NCI-H446 treated with DMSO at 0.1 percent for 48 hours (cell line): ENCODE results near the gene SORBS1.

Experiments used
- DNase-seq: peaks from one replicate; lab custom pipeline; 2025; lab: John Stamatoyannopoulos, UW

The SORBS1 gene

DNA sequence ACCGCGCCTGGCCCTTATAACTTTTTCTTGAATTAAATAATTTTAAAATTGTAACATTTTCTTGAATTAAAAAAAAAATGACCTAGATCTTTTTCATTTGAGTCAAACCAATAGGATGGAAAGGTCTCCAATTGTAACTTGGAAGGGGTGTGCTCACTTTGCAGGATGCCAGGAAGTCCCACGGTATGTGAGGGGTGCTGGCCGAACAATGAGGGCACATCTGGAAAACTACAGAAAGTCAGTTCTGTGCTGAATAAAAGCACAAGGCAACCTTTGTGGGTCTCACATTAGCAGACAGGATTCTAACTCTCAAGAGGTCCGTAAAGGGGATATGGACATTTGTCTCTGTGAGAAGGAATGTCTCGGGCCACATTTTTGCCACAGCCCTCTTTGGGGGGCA is 217.6 kb downstream of the SORBS1 start:
- DNase-seq, result no peak

- DNase-seq, result no peak
Measured at GRCh38 chr10:95341716-95342130, 219.4 kb downstream of the SORBS1 start.

DNA sequence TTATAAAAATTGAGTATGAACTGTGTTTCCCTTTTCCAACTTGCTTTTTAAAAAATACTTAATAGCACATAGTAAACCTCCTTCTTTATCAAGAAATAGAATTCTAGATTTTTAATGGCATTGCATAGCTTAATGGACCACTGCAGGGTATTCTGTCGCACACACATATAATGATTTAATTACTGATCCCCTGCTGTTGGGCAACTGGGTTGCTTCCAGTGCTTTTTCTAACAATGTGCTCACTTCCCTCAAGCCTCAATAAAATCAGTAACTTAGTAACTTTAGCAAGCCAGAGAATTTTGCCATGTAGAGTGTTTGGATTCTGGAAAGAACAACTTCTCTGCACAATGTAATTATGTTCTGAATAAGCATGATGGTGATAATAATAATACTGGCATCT is 221.3 kb downstream of the SORBS1 start:
- DNase-seq, result no peak

- DNase-seq, result no peak
Measured at GRCh38 chr10:95337423-95338160, 223.6 kb downstream of the SORBS1 start.

DNA sequence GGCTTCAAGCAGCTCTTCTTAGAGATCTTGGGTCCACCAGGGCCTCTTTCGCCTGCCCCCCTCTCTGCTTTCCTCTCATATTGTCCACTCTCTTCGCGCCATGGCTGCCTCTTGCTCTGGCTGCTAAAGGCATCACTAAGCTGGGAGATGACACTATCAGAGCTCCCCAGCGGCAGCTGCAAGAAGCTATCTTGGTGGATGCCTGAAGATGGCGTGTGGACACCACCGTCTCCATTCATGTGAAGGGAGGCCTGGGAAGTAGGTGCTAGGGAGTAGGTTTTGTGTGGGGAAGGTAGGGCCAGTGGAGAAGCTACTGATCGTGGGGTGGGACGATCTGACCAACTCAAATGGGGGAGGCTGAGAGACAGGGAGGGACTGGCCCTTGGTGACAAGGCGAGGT is 224.5 kb downstream of the SORBS1 start:
- no peak for DNase-seq

- no peak for DNase-seq
Measured at GRCh38 chr10:95335933-95336699, 225.1 kb downstream of the SORBS1 start.

DNA sequence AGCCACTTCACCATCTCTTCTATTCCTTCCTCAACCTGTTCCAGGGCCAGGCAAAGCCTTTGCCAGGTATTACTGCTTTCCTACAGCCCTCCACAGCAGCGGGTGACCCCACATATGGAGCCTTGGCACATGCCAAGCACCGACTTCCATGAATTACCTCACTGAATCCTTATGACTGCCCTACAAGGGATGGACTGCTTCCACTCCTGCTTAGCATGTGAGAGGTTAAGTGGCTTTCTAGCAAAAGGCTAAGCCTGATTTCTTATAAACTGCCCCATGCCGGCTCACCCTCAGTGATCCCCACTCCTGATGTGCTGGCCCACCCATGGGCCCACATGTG is 226.4 kb downstream of the SORBS1 start:
- no peak for DNase-seq

DNA sequence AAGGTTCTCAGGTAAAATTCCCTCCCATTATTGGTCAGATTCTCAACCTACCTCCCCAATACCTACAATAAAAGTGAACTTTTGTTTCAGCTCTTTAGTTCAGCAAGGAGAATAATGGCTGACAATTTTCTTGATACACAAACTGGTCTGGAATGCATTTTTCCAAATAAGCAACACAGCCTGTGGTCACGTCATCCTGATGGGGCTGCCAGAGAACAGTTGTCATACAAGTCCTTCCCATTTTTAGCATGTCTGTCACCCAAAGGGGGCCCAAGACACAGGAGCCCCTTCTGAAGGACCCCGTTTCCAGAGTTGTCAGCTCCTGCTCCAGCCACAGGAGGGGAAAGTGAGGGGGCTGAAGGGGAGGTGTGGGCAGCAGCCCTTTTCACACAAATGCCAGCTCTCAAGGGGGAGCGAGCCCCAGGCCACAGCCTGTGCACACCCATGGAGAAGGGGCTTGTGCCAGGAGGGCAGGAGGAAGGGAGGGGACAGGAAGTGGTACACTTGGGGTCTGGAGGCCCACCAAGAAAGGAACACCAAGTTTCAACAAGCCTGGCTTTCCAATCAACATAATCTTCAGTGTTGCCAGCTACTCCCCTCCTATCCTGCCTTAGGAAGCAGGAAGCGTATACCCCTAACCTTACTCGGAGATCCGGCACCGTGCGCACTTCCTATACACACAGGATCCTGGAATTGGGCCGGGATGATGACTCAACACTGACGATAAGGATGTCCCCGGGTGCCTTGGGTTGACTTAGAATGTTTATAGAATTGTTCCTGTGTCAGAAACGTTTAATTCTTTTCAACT is 227.0 kb downstream of the SORBS1 start:
- no peak for DNase-seq

DNA sequence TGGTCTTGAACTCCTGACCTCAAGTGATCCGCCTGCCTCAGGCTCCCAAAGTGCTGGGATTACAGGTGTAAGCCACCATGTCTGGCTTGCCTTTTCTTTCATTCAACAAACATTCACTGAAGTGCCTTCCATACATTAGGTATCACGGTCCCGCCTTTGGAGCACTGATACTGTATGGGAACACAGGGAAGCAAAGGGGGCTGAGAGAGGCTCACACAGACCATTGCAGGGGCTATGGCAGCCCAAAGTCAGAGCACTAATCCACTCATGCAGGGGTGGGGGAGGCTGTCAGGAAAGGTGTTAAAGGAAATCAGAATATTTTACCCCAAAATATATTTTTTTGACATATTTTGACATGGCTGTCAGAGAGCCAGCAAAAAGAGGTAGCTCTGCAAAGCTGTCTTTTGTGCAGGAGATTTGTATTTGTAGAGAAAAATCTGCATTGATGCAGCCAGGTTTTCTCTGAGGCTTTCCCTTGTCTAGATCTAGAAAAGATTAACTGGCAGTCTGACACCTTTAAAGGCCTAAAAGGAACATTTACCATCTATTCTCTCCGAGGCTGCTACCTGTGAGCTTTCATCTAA is 228.4 kb downstream of the SORBS1 start:
- DNase-seq, result no peak

DNA sequence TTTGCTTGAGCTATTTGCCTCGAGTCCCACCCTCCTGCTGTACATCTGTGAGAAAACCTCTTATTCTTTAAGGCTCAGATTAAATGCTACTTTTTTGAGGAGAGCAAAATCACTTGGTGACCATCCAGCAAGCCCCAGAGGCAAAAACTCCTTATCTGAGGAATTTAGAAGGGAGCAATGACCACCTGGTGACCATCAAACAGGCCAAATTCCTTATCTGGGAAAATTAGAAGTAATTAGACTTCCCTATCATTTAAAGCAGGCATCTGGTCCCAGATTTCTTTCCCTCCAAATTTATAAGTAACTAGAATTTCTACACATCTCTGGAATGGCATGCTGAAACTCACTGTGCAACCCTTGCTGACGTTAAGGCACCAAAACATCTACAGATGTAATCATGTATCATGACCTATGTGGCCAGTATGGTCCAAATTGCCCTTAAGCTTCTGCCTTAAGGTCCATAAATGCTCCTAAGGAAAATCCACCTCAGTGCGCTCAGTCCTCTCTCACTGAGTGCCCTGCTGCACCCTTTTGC is 229.5 kb downstream of the SORBS1 start:
- no peak for DNase-seq

DNA sequence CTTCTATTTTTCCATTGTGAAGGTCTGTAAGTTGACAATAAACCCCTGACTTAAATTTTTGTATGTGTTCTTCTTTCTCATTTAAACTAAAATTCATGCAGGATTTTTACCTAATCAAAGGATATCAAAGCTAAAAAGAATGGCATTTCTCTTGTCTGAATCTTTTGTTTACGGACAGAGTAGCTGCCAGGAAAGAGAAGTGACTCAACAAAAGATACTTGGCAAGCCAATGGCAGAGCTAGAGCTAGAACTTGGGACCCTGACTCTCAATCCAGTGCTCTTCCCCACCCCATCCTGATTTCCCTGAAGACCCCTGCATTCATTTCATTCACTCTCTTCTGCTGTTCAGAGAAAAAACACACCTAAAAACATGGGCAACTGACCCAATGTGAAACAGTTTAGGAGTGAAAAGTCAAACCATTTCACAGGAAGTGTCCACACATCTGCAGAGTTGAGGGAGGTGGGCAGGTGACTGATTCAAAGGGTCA is 230.2 kb downstream of the SORBS1 start:
- DNase-seq, result no peak

- DNase-seq, result no peak
Measured at GRCh38 chr10:95329296-95329695, 231.9 kb downstream of the SORBS1 start.

DNA sequence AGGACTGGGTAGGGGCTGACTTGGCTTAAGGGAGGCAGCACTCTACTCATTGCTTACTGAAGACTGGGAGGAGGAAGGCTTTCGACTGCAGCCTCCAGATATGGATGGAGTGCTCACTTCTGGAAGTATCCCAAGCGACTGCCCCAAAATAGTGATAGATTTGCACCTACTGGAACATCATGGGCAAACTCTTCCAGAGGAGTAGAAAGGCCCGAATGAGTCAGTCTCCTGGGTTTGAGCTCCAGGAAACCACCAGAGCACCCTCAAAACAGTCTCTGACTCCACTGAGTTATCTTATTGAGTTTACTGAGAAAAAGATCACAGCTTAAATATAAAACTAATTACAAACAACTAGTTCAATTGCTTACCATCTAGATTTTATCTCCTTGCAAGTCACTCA is 233.2 kb downstream of the SORBS1 start:
- no peak for DNase-seq

GRCh38 chr10:95327367-95327766 is 233.8 kb downstream of the SORBS1 start:
- no peak for DNase-seq

DNA sequence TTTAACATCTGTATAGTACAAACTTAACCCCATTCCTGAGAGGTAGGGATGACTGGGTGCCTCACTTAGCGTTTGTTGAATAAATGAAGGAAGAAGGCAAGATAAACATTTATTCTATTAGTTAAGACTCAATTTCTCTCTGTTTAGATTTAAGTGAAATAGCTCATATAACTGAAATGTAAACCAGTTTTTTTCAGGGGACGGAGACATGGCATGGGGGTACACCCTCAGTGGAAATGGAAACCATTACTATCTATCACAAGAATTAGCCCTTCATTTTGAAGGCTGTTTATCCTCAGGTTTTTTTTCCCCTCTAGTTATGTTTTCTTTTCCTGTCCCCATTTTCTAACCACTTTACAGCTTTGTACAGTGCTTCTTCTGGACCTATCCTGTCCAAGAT is 234.8 kb downstream of the SORBS1 start:
- DNase-seq, result no peak

DNA sequence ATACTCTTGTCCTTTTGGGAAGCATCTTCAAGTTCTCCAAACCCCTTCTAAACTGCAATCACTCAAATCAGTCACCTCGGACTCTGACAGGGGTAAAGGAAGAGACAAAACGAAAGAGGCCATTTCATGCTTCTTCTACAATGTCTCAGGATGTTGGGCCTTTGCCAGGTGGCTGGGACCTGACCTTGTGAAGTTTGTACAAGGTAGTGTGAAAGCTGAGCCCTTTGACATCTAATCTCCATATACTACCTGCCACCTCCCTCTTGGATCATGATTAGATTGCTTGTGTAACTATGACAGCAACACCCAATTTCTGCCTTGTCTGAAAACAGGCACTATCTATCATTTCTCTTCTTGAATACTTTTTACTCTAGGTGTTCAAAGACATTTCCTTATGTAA is 235.3 kb downstream of the SORBS1 start:
- no peak for DNase-seq

DNA sequence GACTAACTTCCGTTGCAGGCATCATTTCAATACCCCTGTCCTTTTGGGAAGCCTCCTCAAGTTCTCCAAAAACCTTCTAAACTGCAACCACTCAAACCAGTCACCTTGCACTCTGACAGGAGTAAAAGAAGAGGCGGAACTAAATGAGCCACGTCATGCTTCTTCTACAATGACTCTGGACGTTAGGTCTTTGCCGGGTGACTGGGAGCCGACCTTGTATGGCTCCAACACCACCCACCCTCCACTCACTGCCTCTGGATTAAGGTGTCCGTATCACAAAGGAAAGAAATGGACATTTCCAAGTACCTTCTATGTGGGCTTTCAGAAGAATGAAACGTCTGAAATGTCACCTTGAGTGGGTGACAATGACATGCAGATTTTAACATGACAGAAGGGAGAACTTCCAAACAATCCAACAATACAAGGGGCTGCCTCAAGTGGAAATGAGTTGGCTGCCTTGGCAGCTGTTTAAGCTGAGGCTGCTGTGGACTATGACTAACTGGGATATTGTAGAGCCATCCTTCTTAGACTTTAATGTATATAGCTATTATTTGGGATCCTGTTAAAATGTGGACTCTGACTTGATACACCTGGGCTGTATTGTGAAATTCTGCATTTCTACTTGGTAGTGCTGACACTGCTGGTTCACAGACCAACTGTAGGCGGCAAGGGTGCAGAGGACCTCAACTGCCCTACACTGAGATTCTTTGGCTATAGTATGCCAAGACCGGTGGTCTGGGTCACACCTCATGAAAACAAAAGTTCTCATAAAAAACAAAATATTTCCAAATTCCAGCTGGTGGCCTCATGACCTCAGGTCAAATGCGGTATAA is 236.5 kb downstream of the SORBS1 start:
- DNase-seq, result no peak

- DNase-seq, result no peak
Measured at GRCh38 chr10:95321554-95322301, 239.4 kb downstream of the SORBS1 start.

DNA sequence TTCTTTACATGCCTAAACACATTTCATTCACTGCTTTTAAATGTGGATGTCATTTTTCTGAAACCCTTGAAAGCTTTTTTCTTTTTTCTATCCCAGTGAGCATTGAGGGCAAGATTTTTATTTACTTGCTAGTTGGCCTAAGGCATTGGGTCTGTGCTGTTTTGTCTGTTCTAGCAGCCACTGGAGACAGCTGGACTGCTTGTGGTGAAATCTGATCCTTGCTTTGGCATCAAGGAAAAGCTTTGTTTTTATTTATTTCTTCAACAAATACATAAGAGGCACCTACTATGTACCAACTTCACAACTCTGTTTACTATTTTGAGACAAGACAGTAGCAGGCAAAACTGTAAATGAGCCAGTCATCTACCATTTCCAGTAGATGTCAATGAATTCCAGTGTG is 241.9 kb downstream of the SORBS1 start:
- no peak for DNase-seq

GRCh38 chr10:95315509-95315908 is 245.7 kb downstream of the SORBS1 start:
- DNase-seq, result no peak
